ENCODE measurements around the gene SHROOM3.

GRCh38 chr4:76799718-76800117 lies 364.7 kb downstream of the SHROOM3 start:
- TF ChIP-seq CTCF (IDR thresholded peaks at IDR 0.05) (no peak), POLR2A (IDR thresholded peaks at IDR 0.05) (no peak)

All from stomach (tissue), 4 donors.